HG03575 (cell line): ENCODE results near the gene C20orf173.
"Not testable (repeated sequence)": the region's sequence is repeated elsewhere in the genome, so short reads cannot be mapped to it uniquely, and the experiment has no call there.

Experiments used
- ATAC-seq: cut with Tn5 transposase; IDR thresholded peaks from one replicate; pipeline ENCODE4 v1.9.1; 2021; ENCODE audit not compliant: unreplicated experiment, insufficient number of reproducible peaks, low FRiP score; ENCODE audit errors: extremely low read depth

The C20orf173 gene

DNA sequence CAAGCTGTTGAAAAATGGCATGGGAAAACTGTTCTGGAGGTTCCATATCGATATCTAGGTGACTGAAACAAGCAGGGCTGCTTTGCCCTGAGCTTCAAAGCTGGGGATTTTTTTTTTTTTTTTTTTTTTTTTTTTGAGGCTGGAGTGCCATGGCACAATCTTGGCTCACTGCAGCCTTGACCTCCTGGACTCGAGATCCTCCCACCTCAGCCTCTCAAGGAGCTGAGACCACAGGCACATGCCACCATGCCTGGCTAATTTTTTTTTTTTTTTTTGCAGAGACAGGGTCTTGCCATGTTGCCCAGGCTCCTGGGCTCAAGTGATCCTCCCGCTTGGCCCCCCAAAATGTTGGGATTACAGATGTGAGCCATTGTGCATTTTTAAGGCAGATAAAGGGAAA, 23.5 kb upstream of the C20orf173 start:
- ATAC-seq, result no peak

DNA sequence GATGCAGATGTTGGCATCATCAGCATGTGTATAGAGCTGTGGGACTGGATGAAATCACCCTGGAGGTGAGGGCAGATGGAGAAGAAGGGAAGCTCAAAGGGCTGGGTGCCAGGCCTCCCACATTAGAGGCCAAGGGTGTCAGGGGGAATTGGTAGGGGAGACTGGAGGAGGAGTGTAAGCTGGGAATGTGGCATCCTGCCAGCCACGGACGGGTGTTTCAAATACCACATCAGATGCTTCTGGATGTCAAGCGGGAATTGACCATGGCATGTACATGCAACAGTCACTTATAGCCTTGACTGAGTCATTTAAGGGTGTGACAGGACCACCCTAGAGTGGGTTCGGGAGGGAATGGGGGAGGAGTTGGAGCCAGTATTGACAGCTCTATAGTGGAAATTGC, 22.1 kb upstream of the C20orf173 start:
- ATAC-seq, result no peak

DNA sequence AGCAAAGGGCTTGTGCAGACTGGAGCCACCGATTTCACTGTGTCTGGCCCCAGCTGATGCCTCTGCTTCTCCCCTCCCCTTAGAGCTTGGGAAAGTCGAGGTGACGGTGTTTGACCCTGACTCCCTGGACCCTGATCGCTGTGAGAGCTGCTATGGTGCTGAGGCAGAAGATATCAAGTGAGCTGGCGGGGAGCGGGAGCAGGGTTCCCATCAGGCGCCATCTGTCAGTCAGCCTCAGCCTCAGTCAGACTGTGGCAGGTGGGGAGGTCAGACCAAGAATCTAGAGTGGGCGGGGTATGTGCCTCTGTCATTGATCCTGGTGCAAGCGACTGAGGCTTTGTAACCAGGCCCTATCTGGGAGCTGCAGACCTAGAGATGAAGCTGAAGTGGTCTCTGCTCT, 17.9 kb upstream of the C20orf173 start:
- ATAC-seq, result no peak

DNA sequence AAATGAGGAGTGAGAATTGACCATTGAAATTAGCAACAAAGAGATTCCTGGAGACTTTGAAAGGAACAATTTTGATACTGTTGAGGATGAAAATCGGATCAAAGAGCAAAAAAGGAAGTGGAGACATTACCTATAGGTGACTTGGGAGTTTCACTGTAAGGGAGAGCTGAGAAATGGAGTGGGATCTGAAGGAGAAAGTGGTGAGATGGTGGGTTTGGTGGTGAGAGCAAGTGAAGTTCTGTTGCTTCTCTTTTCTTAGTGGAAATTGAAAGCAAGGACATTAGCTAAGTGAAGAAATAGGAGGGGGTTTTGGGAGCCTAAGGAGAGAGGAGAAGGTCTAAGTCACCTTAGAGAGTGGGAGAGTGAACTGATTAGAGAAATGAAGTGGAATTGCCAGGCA, 16.7 kb upstream of the C20orf173 start:
- no peak for ATAC-seq

DNA sequence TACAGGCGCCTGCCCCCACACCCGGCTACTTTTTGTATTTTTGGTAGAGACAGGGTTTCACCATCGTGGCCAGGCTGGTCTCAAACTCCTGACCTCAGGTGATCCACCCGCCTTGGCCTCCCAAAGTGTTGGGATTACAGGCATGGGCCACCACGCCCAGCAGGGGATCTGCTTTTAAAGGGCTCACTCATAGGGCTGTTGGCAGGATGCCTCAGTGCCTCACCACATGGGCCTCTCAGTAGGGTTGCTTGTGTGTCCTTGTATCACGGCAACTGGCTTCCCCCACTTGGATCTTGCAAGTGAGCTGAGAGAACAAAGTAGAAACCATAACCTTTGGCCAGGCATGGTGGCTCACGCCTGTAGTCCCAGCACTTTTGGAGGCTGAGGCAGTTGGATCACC, 15.5 kb upstream of the C20orf173 start:
- not testable (repeated sequence) for ATAC-seq

DNA sequence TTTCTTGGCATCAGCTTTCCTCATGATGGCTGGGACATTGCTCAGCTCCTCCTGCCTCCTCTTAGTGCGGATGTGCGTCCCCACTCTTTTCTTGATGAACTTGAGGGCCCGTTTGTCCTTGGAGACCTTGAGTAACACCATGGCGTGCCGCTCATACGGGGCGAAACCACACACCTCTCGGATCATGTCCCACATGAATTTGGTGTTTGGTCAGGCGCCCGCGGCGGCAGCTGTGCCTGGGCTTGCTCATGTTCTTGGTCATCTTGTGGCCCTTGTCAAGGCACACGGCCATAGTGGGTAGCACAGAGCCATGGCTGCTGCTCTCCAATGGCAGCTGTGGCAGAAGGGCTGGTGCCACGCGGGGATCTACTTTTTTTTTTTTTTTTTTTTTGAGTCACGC, 15.0 kb upstream of the C20orf173 start:
- ATAC-seq, result no peak

DNA sequence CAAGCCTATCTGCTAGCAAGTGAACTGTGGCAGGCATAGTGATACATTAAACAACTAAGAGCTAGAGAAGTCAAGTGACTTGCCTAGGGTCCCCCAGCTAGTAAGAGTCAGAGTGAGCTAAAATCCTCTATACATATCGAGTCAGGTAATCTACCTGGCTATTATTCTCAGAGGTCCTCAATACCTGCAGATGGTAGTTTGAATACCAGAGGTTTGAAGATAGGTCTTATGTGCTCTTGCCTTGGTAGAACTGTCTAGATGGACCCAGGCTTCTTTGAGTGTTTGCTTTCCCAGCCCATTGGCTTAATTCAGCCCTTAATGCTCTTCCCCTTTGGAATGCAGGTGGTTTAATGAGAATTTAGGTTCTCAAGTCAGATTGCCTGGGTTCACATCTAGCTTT, 13.5 kb upstream of the C20orf173 start:
- ATAC-seq, result no peak

DNA sequence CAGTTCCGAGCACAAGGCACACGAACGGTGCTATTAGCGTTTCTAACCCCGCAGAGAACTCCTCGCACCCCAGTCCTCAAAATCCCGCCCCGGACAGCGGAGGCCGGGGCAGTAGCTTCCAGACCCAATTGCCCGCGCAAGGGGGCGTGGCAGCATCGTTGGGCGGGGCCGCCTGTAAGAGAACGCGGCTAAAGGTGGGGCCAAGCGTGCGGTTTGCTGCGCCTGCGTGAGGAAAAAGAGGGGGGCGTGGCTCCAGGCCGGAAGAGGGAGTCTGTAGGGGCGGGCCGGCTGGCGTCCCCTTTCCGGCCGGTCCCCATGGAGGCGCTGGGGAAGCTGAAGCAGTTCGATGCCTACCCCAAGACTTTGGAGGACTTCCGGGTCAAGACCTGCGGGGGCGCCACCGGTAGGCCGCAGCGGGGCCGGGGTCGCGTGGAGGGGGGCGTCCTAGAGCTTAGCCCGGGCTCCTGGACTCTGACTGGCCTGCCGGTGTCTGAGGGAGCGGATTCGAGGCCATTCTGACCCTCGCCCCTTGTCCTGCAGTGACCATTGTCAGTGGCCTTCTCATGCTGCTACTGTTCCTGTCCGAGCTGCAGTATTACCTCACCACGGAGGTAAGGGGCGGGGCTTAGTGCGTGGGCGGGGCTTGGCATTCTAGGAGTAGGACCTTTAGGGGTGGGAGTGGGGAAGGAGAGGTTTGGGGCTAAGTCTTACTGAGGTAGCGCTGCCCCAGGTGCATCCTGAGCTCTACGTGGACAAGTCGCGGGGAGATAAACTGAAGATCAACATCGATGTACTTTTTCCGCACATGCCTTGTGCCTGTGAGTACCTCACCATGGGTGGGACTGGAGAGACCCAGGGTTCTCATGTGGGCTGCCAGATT, 12.6 kb upstream of the C20orf173 start, which contains the start of gene ERGIC3:
Gene ERGIC3 (plus strand): TSS at position 296 of the 880 bp plus-strand sequence. CDS start 20 bp downstream, at position 316.
- no peak for ATAC-seq

DNA sequence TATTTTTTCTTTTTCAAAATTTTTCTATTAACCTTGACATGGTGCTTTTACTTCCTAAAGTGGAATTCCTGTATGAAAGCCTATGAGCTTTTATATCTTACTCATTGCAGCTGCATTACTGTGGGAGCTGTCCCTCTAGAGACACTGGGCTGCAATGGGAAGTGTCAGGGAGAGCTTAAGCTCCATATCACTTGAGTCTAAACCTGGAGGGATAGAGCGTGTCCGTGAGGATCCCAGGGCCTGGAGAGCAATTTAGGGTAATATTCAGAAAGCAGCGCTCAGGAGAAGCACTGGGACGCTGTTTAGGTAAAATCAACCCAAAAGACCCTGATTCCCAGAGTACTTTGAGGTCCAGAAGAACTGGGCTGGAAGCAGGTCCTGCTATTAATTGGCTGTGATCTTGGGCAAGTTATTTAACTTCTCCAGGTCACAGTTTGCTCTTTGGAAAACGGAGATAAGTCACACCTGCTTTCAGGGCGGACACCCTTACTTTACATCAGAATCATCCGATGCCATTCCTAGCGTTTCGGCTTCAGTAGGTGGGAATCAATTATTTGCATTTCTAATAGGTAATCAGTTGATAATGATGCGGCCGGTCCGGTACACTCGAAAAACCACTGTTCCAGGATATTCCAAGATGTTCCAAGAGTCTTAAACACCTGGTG, 11.8 kb upstream of the C20orf173 start:
- ATAC-seq, result no peak

DNA sequence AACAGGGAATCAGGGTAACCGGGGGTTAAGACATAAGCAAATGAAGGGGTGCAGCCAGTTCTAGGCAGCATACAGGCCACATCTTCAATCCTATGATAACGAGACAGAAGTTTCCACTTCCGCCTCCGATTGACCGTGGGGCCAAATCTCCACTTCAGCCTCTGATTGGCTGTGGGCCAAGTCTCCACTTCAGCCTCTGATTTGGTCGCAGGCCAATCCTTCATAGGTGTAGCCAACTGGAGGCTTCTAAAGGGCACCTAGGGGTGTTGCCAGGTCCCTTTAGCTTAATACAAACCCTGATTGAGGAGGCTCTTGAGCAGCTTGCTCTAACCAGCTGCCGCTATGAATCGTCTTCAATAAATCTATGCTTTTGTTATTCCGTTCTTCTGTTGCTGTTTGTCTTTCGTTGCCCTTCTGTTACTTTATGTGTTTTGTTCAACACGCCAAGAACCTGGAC, 10.3 kb upstream of the C20orf173 start:
- no peak for ATAC-seq

DNA sequence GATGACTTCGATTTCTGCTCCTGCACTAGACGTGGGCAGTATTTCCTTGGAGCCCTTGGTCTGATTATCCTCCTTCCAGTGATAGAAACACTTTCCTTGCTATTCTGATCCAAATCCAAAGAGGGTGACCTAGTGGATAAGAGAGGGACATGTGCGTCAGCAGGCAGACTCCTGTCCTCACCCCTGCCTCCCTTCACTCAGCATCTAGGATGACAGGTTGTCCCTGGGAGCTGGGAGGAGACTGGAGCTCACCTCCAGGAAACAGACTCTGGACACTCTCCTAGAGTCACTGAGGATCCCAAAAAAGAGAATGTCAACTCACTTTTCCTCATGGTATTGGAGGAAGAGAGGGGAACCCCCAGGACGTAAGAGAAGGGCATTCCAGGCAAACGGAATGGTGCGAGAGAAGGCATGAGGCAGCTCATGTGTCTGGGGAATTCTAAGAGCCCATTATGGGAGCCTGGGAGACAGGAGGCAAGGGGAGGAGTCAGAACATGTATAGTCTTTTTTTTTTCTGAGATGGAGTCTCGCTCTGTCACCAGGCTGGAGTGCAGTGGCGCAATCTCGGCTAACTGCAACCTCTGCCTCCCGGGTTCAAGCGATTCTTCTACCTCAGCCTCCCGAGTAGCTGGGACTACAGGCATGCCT, 2.2 kb downstream of the C20orf173 start:
- ATAC-seq, result no peak

DNA sequence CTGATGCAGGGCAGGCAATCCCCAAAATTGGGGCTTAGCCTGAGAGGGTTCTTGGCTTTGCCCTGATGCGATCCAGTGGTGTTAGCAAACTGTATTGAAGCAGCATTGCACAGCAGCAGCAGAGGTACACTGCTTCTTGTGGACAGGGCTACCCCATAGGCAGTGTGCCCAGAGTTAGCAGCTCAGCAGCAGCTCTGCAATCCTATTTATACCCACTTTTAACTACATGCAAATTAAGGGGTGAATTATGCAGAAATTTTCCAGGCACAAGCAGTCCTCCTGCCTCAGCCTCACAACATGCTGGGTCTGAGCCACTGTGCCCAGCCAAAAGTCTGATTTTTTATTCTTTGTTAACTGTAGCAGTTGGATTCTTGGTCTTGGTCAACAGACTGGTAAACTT, 3.8 kb downstream of the C20orf173 start:
- no peak for ATAC-seq

DNA sequence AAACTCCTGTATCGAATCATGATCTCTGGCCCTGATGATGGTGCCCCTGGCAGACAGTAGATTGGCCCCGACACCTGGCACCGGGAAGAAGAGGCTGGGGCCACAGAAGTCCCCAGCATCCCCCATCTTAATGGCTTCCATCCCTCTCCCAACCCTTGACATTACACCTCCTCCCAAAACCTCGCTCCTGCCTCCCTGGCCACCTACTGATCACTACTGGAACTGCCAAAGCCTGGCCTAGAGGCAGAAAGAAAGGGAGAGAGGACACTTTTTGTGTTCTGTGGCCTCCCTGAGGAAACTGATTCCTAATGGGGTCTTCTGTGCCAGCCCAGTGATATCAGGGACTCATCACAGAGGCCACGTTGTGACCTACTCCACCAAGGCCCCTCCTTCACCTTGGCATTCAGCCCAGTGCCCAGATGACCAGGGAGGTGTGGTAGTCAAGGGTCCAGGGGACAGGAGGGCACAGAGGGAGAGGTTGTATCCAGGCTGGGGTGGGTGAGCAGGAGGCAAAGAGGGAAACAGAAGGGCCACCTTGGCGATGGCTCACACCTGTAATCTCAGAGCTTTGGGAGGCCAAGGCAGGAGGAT, 6.1 kb downstream of the C20orf173 start:
- no peak for ATAC-seq

DNA sequence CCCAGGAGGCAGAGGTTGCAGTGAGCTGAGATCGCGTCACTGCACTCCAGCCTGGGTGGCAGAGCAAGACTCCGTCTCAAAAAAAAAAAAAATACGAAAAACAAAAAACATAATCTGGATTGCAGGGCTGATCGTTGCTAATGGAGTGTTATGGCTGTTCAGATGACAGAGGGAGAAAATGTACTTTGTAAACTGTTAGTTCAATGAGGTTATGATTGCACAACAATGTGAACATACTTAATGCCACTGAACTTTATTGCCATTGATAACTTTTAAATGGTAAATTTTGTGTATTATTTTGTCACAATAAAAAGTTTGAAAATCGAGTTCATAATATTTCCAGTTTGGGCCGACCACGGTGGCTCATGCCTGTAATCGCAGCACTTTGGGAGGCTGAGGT, 10.5 kb downstream of the C20orf173 start:
- ATAC-seq, result no peak

DNA sequence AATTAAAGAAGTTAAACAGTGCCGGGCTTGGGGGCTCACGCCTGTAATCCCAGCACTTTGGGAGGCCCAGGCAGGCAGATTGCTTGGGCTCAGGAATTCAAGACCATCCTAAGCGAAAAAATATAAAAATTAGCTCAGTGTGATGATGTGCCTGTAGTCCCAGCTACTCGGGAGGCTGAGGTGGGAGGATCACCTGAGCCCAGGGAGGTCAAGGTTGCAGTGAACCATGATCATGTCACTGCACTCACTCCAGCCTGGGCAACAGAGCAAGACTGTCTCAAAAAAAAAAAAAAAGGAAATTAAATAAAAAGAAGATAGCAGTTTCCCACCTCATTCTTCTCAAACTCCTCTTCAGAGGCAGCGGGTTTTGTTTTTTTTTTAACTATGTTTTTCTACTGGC, 11.7 kb downstream of the C20orf173 start:
- not testable (repeated sequence) for ATAC-seq

DNA sequence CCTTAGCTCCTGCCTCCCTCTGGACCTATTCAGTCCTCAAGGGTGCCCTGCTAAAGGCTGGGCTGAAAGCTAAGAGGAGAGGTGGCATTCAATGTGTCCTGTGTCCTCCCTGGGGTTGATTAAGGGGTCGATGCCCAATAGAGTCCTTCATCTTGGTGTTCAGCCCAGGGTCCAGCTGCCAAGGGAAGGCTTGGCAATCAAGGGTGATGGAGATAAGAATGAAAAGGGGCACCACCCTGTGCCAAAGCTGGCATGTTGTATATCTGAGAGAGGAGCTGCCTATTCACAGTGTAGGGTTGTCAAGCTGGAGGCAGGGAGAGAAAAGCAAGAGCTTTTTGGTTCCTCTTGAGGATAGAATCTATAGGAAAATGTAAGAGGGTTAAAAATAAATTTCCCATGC, 12.3 kb downstream of the C20orf173 start:
- no peak for ATAC-seq

DNA sequence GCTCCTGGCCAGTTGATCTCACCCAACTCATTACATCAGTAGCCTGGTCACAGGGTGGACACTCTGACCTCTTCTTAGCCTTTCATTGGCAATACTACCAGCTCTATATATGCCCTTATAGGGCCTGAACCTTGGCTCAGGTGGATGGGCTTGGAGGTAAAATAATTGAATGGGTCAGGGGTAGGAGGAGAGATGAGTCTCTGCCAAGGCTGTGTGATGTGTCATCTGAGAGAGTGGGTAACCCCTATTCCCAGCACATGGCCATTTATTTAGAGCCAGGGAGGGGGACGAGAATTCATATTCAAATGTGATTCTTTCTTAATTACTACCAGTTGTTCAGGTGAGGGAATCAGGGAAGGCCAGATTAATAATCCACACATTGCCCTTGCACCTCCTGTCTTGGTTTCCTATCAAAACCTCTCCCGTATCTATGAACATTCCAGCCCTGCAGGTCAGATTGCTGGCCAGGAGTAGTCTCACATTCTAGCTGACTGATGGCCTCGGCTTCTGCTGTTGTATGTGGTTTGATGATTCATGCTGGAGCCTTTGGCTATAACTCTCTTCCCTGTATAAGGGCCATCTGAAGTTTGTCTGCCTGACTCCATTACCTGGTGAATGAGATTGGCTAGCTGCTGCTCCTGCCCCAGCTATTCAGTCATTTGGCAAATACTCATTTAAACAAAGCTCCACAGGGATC, 13.4 kb downstream of the C20orf173 start:
- no peak for ATAC-seq

DNA sequence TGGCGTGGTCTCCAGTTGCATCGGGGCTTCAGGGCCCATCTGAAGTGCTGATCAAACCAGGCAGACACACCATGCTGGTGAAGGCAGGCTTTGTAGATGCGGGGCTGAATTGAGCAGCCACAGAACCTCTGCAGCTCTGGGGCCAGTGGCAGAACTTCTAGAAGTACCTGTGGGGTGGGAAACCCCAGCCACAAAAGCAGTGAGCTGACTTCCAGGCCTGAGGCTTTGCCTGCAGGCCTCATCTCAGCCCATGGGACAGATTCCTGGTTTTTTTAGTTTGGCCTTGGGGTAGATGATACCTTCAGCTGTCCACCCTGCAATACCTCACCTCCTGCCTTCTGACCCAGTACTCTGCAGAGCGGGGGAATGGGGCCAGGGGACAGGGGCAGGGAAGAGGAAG, 14.1 kb downstream of the C20orf173 start:
- ATAC-seq, result no peak

DNA sequence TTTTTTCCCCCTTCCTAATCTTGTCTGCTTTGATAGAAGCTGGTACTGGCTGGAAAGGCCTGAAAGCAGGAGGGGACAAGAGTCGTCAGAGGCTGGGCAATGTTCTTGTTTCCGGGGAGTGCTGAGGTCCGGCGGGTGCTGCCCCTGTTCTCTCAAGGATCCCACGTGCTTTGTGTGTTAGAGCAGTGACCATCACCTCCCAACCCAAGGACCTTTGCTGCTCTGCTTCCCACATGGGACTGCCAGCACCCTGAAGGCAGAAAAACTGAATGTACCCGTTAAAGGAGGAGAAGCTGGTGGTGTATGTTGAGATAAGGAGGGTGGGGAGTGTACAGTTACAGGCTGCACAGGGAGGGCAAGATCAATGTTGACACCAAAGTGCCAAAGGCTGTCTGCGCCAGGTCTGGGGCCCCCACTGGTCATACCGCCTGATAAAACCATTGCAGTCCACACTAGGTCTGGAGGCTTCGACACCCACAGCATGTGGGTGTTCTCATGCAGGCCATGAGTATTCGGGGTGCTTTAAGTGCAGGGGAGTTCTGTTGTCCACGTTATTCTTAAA, 15.0 kb downstream of the C20orf173 start:
- ATAC-seq, result no peak
